ENCODE measurements around the gene LGI4.

Gene LGI4

GRCh38 chr19:35160629-35161433, 26.0 kb upstream of the LGI4 start:
- TF ChIP-seq CTCF (IDR thresholded peaks at IDR 0.05; ENCODE audit: insufficient read depth, low read depth, low read length, missing control alignments), result no peak
- H3K4me3 ChIP-seq (ENCODE audit: low read depth, low read length), result no peak overlapping the region
- DNase-seq (ENCODE audit: low read depth), result no peak

GRCh38 chr19:35159606-35160005, 24.7 kb upstream of the LGI4 start:
- TF ChIP-seq CTCF (IDR thresholded peaks at IDR 0.05; ENCODE audit: insufficient read depth, low read depth, low read length, missing control alignments), result no peak
- no peak overlapping the region for H3K4me3 ChIP-seq (ENCODE audit: low read depth, low read length)

GRCh38 chr19:35157431-35157830, 22.6 kb upstream of the LGI4 start:
- DNase-seq (ENCODE audit: low read depth), result no peak
- no peak overlapping the region for H3K4me3 ChIP-seq (ENCODE audit: low read depth, low read length)
- no peak for TF ChIP-seq CTCF (IDR thresholded peaks at IDR 0.05; ENCODE audit: insufficient read depth, low read depth, low read length, missing control alignments)

More at GRCh38 chr19:35159606-35160005, 24.7 kb upstream of the LGI4 start:
- DNase-seq (ENCODE audit: low read depth), result no peak

GRCh38 chr19:35156673-35157014, 21.8 kb upstream of the LGI4 start:
- DNase-seq (ENCODE audit: low read depth), result no peak
- no peak overlapping the region for H3K4me3 ChIP-seq (ENCODE audit: low read depth, low read length)
- no peak for TF ChIP-seq CTCF (IDR thresholded peaks at IDR 0.05; ENCODE audit: insufficient read depth, low read depth, low read length, missing control alignments)

- DNase-seq (ENCODE audit: low read depth), result no peak
- H3K4me3 ChIP-seq (ENCODE audit: low read depth, low read length), result peak overlapping the region; percentile 96
- no peak for TF ChIP-seq CTCF (IDR thresholded peaks at IDR 0.05; ENCODE audit: insufficient read depth, low read depth, low read length, missing control alignments)
Measured at GRCh38 chr19:35155981-35156672, 21.3 kb upstream of the LGI4 start.

- DNase-seq (ENCODE audit: low read depth), result peak; percentile 35
- H3K4me3 ChIP-seq (ENCODE audit: low read depth, low read length), result peak overlapping the region; percentile 96
- TF ChIP-seq CTCF (IDR thresholded peaks at IDR 0.05; ENCODE audit: insufficient read depth, low read depth, low read length, missing control alignments), result no peak
Measured at GRCh38 chr19:35155441-35155840, 20.6 kb upstream of the LGI4 start.
